Measurements from ENCODE around the gene TMEM18. TPM values are rescaled to one million over a fixed set of nuclear protein-coding genes. Genes with fewer than 3 reads are reported as not detected.

TMEM18 gene
- total and polyA plus RNA-seq, 9 of the 15 experiments (the other 6 are each of a cell fraction or from before 2014, with no cell fraction given) = 12.8 to 55.9 (median 21.8) TPM

- ATAC-seq (no peak), DNase-seq (ENCODE audit: extremely low read depth in 1 of 4, low spot score in 3 of 4) (no peak), FAIRE-seq (no peak)
- H3K9me1 ChIP-seq (ENCODE audit: control insufficient read depth, insufficient read depth, low read length) = no peaks in the 10 kb centered on the region
- no peaks in the 10 kb centered on the region for H4K20me1 ChIP-seq (replicated peaks; ENCODE audit: control insufficient read depth, insufficient read depth, low read length)
- no TSS peak for BruUV-seq (replicated peaks)
- intact Hi-C loops (cut with micrococcal nuclease) (no loop called here), in situ Hi-C loops (cut with MboI) (no loop called here)
- no peak overlapping the region for H3K4me3 ChIP-seq
- 2% methylated on average over 42 of the region's 45 CpGs for WGBS (ENCODE audit: insufficient coverage, low coverage, missing lambda C conversion rate)
- peaks cover 9 to 40% of the 10 kb centered on the region in 2 experiments; a peak in 4 of 5 replicates for H3K27me3 ChIP-seq (ENCODE audit: control insufficient read depth in 2 of 2, insufficient read depth in 2 of 2, low read length in 2 of 2)
- POLR2A ChIA-PET = no interaction called here
- no peak overlapping the region for H3K4me2 ChIP-seq (ENCODE audit: insufficient read depth, low read length)
- H3K9me3 ChIP-seq (replicated peaks; ENCODE audit: control insufficient read depth, insufficient read depth, low read depth, low read length) = no peaks in the 10 kb centered on the region
- H3K4me1 ChIP-seq (replicated peaks in 1 of 2; ENCODE audit: control insufficient read depth in 2 of 2, insufficient read depth in 2 of 2, low read length in 2 of 2) = peaks cover 0 to 3% of the 10 kb centered on the region in 2 experiments; a peak in 1 of 5 replicates
- CTCF ChIA-PET (ENCODE audit: low intra/inter-chr PET ratio) = no interaction called here
- H2AFZ ChIP-seq (ENCODE audit: low read depth, low read length) = no peak overlapping the region
- no peak overlapping the region for H3K27ac ChIP-seq (ENCODE audit: extremely low read depth, low read depth, low read length)
- H3K79me2 ChIP-seq (ENCODE audit: control insufficient read depth, insufficient read depth, low read length) = no peaks in the 10 kb centered on the region
- TF ChIP-seq NCOA2 (IDR thresholded peaks at IDR 0.05; ENCODE audit: partially characterized antibody in 2 of 2) = no peak
- no peak for TF ChIP-seq RBM17 (IDR thresholded peaks at IDR 0.05; ENCODE audit: borderline replicate concordance, low read depth, low read length)
- H3K9ac ChIP-seq (ENCODE audit: insufficient read depth in 1 of 2, low read depth in 2 of 2, low read length in 2 of 2) = no peak overlapping the region
- no peaks in the 10 kb centered on the region for H3K36me3 ChIP-seq (ENCODE audit: control insufficient read depth, insufficient read depth, low read length)
These were observed 55.7 kb downstream of the TMEM18 start for GRCh38 chr2:621303-622099.

DNA sequence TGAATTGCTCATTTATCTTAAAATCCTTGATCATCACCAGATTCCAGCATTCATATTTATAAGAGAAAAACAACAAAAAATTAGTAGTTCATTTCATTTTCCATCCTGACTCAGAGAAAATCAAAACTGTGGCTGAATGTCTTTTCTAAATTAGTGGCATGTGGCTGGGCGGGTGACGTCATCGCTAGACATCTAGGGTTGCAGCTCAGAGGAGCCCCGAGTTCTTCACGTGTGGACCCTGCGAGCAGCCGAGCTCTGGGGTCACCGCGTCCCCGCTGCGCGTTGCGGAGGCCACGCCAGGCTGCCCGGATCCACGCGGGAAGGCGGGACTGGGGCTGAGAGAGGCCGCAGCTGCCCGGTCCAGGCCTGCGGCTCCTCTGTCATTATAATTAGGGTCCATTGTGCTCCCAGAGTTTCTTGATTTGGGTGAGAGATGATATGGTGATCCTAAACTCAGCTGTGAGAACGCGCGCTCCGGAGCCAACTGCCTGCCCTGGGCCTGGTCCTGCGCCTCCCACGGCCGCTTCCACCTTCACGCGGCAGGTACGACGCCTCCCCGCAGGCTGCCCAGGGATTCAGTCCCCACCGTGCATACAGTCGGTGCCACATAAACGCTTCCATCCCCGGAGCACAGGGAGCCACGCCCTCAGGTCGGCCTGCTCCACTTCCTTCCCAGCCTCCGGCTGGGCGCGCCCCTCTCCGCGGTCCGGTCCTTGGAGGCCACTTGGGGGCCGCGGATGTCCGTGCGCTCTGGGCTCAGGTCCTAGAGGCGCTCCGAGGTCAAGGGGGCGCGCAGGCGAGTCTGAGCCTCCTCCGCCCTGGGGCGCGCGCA is 56.5 kb downstream of the TMEM18 start:
- Histone ChIP-seq H4K20me1 (replicated peaks; ENCODE audit: control insufficient read depth, insufficient read depth, low read length) (no peaks in the 10 kb centered on the region), H3K36me3 (ENCODE audit: control insufficient read depth, insufficient read depth, low read length) (no peaks in the 10 kb centered on the region), H3K9ac (ENCODE audit: insufficient read depth in 1 of 2, low read depth in 2 of 2, low read length in 2 of 2) (no peak overlapping the region), H3K27me3 (ENCODE audit: control insufficient read depth in 2 of 2, insufficient read depth in 2 of 2, low read length in 2 of 2) (peaks cover 9 to 38% of the 10 kb centered on the region in 2 experiments; a peak in 4 of 5 replicates), H2AFZ (ENCODE audit: low read depth, low read length) (no peak overlapping the region), H3K4me1 (replicated peaks in 1 of 2; ENCODE audit: control insufficient read depth in 2 of 2, insufficient read depth in 2 of 2, low read length in 2 of 2) (peaks cover 0 to 3% of the 10 kb centered on the region in 2 experiments; a peak in 1 of 5 replicates), H3K9me3 (replicated peaks; ENCODE audit: control insufficient read depth, insufficient read depth, low read depth, low read length) (no peaks in the 10 kb centered on the region), H3K9me1 (ENCODE audit: control insufficient read depth, insufficient read depth, low read length) (no peaks in the 10 kb centered on the region), H3K4me3 (no peak overlapping the region), H3K27ac (ENCODE audit: extremely low read depth, low read depth, low read length) (no peak overlapping the region), H3K4me2 (ENCODE audit: insufficient read depth, low read length) (no peak overlapping the region), H3K79me2 (ENCODE audit: control insufficient read depth, insufficient read depth, low read length) (no peaks in the 10 kb centered on the region)
- CTCF ChIA-PET (ENCODE audit: low intra/inter-chr PET ratio) = no interaction called here
- ATAC-seq = no peak
- DNase-seq (ENCODE audit: extremely low read depth in 1 of 4, low spot score in 3 of 4) = no peak
- BruUV-seq (replicated peaks) = no TSS peak
- POLR2A ChIA-PET = no interaction called here
- intact Hi-C loops (cut with micrococcal nuclease) = no loop called here
- in situ Hi-C loops (cut with MboI) = no loop called here
- FAIRE-seq = no peak
- 17% methylated on average over 44 of the region's 58 CpGs for WGBS (ENCODE audit: insufficient coverage, low coverage, missing lambda C conversion rate)
- TF ChIP-seq ATF7 (IDR thresholded peaks at IDR 0.05) (peak; percentile 72; the same call in 1 of the 2 replicates), JUND (IDR thresholded peaks at IDR 0.05; ENCODE audit: borderline replicate concordance, low read depth, low read length) (peak; percentile 37; the same call in 1 of the 2 replicates), JUND (tag; IDR thresholded peaks at IDR 0.05; ENCODE audit: borderline replicate concordance, low read depth, low read length) (no peak; the same call in 2 of the 3 replicates), ATF3 (IDR thresholded peaks at IDR 0.05) (peak; percentile 88), ATF3 (CRISPR knock-in tag; conservative IDR thresholded peaks at IDR 0.05) (no peak), SMAD4 (CRISPR knock-in tag; conservative IDR thresholded peaks at IDR 0.05) (no peak), JUNB (CRISPR knock-in tag; conservative IDR thresholded peaks at IDR 0.05) (0 out of 2 replicates have a peak, but pooled peaks have one; percentile 31)
- TF ChIP-seq, protein P1, sequence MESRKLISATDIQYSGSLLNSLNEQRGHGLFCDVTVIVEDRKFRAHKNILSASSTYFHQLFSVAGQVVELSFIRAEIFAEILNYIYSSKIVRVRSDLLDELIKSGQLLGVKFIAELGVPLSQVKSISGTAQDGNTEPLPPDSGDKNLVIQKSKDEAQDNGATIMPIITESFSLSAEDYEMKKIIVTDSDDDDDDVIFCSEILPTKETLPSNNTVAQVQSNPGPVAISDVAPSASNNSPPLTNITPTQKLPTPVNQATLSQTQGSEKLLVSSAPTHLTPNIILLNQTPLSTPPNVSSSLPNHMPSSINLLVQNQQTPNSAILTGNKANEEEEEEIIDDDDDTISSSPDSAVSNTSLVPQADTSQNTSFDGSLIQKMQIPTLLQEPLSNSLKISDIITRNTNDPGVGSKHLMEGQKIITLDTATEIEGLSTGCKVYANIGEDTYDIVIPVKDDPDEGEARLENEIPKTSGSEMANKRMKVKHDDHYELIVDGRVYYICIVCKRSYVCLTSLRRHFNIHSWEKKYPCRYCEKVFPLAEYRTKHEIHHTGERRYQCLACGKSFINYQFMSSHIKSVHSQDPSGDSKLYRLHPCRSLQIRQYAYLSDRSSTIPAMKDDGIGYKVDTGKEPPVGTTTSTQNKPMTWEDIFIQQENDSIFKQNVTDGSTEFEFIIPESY (CRISPR knock-in tag; IDR thresholded peaks at IDR 0.05) = 0 out of 2 replicates have a peak, but pooled peaks have one; percentile 18

Data from K562 (cell line).